Testis (tissue), 2 donors: ENCODE data around the gene P2RX1.

ENCODE experiments used
- CTCF ChIP-seq, 3 experiments: fragments of 450-650 bp in 2 of 3; fragments of 200-600 bp in 1 of 3; sonication (generic) in 1 of 3; IDR thresholded peaks; one replicate each; pipeline ENCODE4 v1.5.1; 2016 to 2019; ENCODE audit warnings: antibody characterized with exemption in 3 of 3, mild to moderate bottlenecking in 2 of 3, moderate library complexity in 1 of 3
- POLR2A ChIP-seq: fragments of 450-650 bp; IDR thresholded peaks from one replicate; pipeline ENCODE4 v1.6.1; 2017; ENCODE audit warnings: antibody characterized with exemption, mild to moderate bottlenecking, moderate library complexity

GRCh38 chr17:3954086-3954485 is 37.8 kb upstream of the P2RX1 start:
- no peak for TF ChIP-seq CTCF (IDR thresholded peaks at IDR 0.05)
- TF ChIP-seq POLR2A = no peak
